Measurements from ENCODE around the gene H2AZ2.
"Not testable (repeated sequence)": the region's sequence is repeated elsewhere in the genome, so short reads cannot be mapped to it uniquely, and the experiment has no call there.

Gene H2AZ2

GRCh38 chr7:44872787-44873186 lies 24.9 kb upstream of the H2AZ2 start:
- DNase-seq (ENCODE audit: low read depth), result no peak
- H3K4me3 ChIP-seq (ENCODE audit: low read depth, low read length), result no peak overlapping the region

GRCh38 chr7:44871918-44872317 lies 24.0 kb upstream of the H2AZ2 start:
- not testable (repeated sequence) for H3K4me3 ChIP-seq (ENCODE audit: low read depth, low read length)

GRCh38 chr7:44870780-44871179 lies 22.9 kb upstream of the H2AZ2 start:
- not testable (repeated sequence) for DNase-seq (ENCODE audit: low read depth)

More at GRCh38 chr7:44871918-44872317, 24.0 kb upstream of the H2AZ2 start:
- DNase-seq (ENCODE audit: low read depth), result not testable (repeated sequence)

DNA sequence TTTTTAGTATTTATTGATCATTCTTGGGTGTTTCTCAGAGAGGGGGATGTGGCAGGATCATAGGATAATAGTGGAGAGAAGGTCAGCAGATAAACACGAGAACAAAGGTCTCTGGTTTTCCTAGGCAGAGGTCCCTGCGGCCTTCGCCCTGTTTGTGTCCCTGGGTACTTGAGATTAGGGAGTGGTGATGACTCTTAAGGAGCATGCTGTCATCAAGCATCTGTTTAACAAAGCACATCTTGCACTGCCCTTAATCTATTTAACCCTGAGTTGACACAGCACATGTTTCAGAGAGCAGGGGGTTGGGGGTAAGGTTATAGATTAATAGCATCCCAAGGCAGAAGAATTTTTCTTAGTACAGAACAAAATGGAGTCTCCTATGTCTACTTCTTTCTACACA lies 22.4 kb upstream of the H2AZ2 start:
- DNase-seq (ENCODE audit: low read depth); H3K4me3 ChIP-seq (ENCODE audit: low read depth, low read length): not testable (repeated sequence)

More at GRCh38 chr7:44870780-44871179, 22.9 kb upstream of the H2AZ2 start:
- not testable (repeated sequence) for H3K4me3 ChIP-seq (ENCODE audit: low read depth, low read length)

DNA sequence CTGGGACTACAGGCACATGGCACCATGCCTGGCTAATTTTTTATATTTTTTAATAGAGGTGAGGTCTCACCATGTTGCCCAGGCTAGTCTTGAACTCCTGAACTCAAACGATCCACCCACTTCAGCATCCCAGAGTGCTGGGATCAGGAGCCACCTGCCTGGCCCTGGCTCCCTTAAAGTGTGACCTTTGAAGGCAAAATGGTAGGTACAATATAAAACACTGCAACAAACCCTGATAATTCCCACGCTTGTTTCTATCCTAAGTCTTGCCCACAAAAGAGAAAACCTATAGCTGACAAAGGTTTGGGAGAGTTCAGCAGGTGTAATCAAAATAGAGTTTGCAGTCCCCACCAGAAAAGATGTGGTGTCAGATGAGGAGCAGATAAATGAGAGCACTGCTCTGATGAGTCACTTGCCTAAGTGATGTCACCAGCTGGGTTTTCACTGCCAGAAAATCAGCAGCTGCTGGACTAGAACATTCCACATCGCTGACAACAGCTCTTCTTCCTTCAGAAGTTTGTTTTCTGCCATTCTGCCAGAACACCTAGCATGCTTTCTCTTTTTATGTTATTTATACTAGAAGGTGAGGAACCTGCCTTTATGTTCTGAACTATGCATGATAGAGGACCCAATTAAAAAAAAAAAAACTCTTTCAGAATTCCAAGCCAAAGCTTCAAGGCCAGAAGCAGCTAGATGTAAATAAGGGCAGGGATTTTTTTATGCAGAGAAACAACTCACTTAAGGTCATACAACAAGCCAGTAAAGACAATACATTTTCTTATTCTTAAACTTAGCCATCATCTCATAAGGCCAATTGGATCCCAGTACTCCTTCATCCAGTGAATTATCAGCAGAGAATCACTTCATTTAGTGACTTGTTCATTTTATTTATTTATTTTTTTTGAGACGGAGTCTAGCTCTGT lies 19.4 kb upstream of the H2AZ2 start:
- no peak overlapping the region for H3K4me3 ChIP-seq (ENCODE audit: low read depth, low read length)
- peak; percentile 68 for DNase-seq (ENCODE audit: low read depth)

DNA sequence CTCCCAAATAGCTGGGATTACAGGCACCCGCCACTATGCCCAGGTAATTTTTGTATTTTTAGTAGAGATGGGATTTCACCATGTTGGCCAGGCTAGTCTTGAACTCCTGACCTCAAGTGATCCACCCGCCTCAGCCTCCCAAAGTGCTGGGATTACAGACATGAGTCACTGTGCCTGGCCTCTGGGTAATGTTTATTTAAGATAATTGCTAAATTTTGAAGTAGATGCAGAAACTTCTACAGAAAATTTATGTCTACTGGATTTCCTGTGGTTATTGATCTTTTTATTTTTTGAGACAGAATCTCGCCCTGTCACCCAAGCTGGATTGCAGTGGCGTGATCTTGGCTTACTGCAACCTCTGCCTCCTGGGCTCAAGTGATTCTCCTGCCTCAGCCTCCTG lies 14.1 kb upstream of the H2AZ2 start:
- DNase-seq (ENCODE audit: low read depth); H3K4me3 ChIP-seq (ENCODE audit: low read depth, low read length): not testable (repeated sequence)

- no peak overlapping the region for H3K4me3 ChIP-seq (ENCODE audit: low read depth, low read length)
- no peak for DNase-seq (ENCODE audit: low read depth)
Observed at GRCh38 chr7:44858161-44858560, 10.3 kb upstream of the H2AZ2 start.

DNA sequence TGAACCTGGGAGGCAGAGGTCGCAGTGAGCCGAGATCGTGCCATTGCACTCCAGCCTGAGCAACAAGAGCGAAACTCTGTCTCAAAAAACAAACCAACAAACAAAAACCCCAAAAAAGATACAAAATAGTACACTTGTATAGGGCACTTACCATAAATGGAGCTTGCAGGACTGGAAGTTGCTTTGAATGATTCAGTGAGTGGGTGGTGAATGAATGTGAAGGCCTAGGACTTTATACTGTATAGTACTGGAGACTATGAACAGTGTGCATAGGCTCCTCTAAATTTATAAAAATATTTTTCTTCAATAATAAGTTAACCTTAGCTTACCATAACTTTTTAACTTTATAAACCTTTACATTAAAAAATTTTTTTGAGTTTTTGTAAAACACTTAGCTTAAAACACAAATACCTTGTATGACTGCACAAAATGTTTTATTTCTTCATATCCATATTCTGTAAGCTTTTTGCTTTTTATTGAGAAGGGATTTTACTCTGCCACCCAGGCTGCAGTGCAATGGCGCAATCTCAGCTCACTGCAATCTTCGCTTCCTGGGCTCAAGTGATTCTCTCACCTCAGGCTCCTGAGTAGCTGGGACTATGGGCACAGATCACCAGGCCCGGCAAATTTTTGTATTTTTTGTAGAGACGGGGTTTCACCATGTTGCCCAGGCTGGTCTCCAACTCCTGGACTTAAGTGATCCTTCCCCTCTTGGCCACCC lies 6.9 kb upstream of the H2AZ2 start:
- no peak overlapping the region for H3K4me3 ChIP-seq (ENCODE audit: low read depth, low read length)
- DNase-seq (ENCODE audit: low read depth), result no peak

DNA sequence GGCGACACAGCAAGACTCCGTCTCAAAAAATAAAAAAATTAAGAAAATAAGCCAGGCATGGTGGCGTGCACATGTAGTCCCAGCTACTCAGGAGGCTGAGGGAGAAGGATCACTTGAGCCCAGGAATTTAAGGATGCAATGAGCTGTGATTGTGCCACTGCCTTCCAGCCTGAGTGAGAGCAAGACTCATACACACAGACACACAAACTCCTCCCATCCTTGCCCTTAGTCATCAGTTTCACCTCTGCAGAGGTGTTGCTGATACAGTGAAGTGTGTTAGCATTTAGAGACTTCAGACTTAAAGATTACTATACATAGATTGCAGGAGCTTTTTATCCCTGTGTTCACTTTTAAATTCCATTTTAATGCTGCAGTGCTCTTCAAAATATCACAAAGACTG lies 5.5 kb upstream of the H2AZ2 start:
- H3K4me3 ChIP-seq (ENCODE audit: low read depth, low read length), result no peak overlapping the region
- DNase-seq (ENCODE audit: low read depth), result no peak

DNA sequence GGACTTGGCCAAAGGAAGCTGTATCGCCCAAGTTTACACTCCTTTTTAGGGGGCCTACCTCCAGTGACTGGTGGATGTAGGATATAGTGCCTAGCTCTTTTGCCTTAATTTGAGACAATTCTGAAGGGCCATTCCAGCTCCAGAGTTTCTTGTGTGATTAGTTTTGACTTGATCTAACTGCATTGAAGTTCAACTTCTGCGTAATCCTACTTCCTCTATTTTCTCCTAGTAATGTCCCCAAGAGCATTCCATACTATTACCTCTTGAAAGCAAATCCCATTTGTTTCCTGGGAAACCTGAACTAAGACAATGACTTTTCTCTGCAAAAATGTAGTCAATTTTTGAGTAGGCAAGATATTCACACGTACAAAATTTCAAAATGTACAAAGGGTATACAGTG lies 4.7 kb upstream of the H2AZ2 start:
- no peak for DNase-seq (ENCODE audit: low read depth)
- H3K4me3 ChIP-seq (ENCODE audit: low read depth, low read length), result no peak overlapping the region

- no peak overlapping the region for H3K4me3 ChIP-seq (ENCODE audit: low read depth, low read length)
- DNase-seq (ENCODE audit: low read depth), result no peak
Observed at GRCh38 chr7:44849885-44850544, 2.1 kb upstream of the H2AZ2 start.

- no peak overlapping the region for H3K4me3 ChIP-seq (ENCODE audit: low read depth, low read length)
- no peak for DNase-seq (ENCODE audit: low read depth)
Observed at GRCh38 chr7:44849259-44849884, 1.5 kb upstream of the H2AZ2 start.

- H3K4me3 ChIP-seq (ENCODE audit: low read depth, low read length), result peak overlapping the region; percentile 76
- DNase-seq (ENCODE audit: low read depth), result peak; percentile 53
Observed at GRCh38 chr7:44847509-44847919, 373 bp downstream of the H2AZ2 start.

DNA sequence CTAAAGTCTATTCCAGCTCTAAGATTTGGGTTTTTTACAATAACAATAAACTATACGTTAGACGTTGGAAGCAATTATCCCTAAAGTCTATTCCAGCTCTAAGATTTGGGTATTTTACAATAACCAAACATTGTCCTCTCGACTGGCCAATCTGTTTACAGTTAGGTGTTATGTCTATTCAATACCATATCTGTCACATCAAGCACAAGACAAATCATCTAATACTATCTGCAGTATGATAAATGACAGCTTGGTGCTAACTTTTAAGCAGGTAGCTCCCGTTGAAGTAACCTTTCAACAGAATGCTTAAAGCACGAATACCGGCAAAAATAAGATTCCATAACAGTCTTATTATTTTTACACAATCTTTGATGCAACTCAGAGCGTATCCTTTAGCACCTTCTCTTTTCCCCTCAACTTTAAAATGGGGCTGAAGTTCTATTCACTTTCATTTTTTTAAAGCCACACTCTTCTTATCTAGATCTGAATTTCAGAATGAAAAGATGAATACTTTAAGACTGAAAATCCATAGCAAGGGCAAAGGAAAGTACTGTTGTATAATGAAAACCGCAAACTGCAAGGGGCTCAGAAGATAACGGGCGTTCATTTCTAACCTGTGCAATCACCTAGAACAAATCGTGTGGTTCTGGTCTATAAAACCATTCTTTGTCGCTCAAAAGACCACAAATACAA lies 925 bp downstream of the H2AZ2 start:
- H3K4me3 ChIP-seq (ENCODE audit: low read depth, low read length), result peak overlapping the region; percentile 76
- DNase-seq (ENCODE audit: low read depth), result no peak

GRCh38 chr7:44846390-44846789 lies 1.5 kb downstream of the H2AZ2 start:
- not testable (repeated sequence) for DNase-seq (ENCODE audit: low read depth)
- peak overlapping the region; percentile 76 for H3K4me3 ChIP-seq (ENCODE audit: low read depth, low read length)

DNA sequence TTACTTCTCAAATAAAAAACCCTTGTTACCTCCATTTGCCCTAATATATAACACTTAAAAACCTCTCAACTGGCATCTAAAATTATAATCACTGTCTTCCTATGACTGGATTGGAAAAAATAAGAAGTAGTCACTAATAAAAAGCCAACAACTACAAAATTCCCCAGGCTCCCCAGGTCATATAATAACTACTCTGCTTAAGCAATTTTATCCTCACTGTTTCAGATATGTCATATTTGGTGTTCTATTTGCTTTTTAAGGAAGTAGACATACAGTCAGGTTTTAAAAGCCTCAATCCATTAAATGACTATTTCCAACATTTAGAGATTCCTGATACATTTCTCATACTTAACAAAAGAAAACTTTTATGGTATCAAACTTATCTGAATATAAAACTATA lies 2.4 kb downstream of the H2AZ2 start:
- H3K4me3 ChIP-seq (ENCODE audit: low read depth, low read length), result no peak overlapping the region
- no peak for DNase-seq (ENCODE audit: low read depth)

- not testable (repeated sequence) for H3K4me3 ChIP-seq (ENCODE audit: low read depth, low read length); DNase-seq (ENCODE audit: low read depth)
Observed at GRCh38 chr7:44843440-44843839, 4.4 kb downstream of the H2AZ2 start.

GRCh38 chr7:44842675-44843074 lies 5.2 kb downstream of the H2AZ2 start:
- not testable (repeated sequence) for DNase-seq (ENCODE audit: low read depth); H3K4me3 ChIP-seq (ENCODE audit: low read depth, low read length)

DNA sequence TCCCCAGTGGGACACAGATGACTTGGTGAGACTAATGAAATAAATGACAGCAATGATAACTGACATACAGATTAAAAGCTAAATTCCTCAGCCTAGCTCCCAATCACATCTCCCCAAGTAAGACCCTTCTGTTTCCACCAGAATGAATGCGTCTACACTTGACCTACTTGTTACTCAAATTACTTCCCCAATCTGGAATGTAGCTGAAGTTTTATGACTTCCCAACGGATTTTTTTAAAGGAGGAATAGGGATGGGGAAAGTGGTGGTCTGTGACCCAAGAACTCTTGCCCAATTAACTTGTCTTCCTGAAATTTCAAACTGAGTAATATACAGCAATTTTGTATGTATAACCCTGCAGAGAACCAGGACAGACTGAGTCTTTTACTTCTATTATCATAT lies 9.1 kb downstream of the H2AZ2 start:
- H3K4me3 ChIP-seq (ENCODE audit: low read depth, low read length), result no peak overlapping the region
- DNase-seq (ENCODE audit: low read depth), result no peak

Data from skeletal muscle cell (primary cell).